ENCODE data around the gene SATB2. TPM values are rescaled to one million over a fixed set of nuclear protein-coding genes. Genes with fewer than 3 reads are reported as not detected.

The SATB2 gene
- total RNA-seq, 4 donors from 2014 or later, result 62.0 to 104 (median 91.1) TPM

DNA sequence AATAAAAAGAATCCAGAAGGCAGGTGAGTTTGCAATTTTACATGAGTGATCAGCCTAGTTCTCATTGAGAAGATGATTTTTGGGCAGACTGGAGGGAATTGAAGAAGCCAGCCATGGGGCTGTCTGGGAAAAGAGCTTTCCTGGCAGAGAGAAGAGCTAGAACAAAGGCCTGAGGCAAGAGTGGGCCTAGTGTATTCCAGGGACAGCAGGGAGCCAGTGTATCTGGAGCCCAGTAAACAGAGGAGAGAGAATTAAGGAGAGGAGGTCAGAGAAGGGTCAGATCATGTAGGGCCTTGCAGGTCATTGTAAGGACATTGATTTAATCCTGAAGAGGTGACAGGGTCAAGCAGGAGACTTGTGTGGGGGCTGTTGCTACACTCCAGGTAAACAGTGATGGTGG, 195.8 kb downstream of the SATB2 start:
- TF ChIP-seq POLR2A (IDR thresholded peaks at IDR 0.05) (no peak), CTCF (IDR thresholded peaks at IDR 0.05) (no peak)
- H3K9me3 ChIP-seq, result peaks cover 0 to 7% (median 2%) of the 10 kb centered on the region in 4 donors
- no peaks in the 10 kb centered on the region for H3K36me3 ChIP-seq
- no peaks in the 10 kb centered on the region for H3K4me1 ChIP-seq
- no peak overlapping the region for H3K27ac ChIP-seq
- no peaks in the 10 kb centered on the region for H3K27me3 ChIP-seq
- DNase-seq, result no peak
- H3K4me3 ChIP-seq, result no peak overlapping the region

- TF ChIP-seq POLR2A (IDR thresholded peaks at IDR 0.05) (no peak), CTCF (IDR thresholded peaks at IDR 0.05) (no peak)
- H3K36me3 ChIP-seq, result no peaks in the 10 kb centered on the region
- no peak overlapping the region for H3K4me3 ChIP-seq
- peaks cover 0 to 7% (median 2%) of the 10 kb centered on the region in 4 donors for H3K9me3 ChIP-seq
- H3K27ac ChIP-seq, result no peak overlapping the region
- H3K4me1 ChIP-seq, result no peaks in the 10 kb centered on the region
- DNase-seq, result no peak
- no peaks in the 10 kb centered on the region for H3K27me3 ChIP-seq
Measured at GRCh38 chr2:199261239-199261638, 196.5 kb downstream of the SATB2 start.

DNA sequence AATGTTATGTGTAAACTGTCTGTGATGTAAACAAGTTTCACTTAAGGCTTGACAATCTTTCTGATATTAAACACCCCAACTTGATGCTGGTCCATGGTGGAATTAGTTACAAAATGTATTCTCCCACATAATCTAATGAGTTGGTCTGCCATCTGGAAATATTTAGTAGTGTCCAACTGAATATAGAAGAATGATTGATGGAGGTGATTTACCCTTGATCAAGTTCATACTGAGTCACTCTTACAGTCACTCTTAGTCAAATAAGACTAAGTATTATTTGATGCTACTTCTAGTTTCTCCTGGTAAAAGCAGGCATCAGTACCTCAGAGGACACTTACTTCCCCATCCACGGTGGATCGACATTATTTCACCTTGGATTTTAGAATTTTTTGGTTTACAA, 198.1 kb downstream of the SATB2 start:
- no peak for TF ChIP-seq POLR2A (IDR thresholded peaks at IDR 0.05)
- no peak for TF ChIP-seq CTCF (IDR thresholded peaks at IDR 0.05)

GRCh38 chr2:199258291-199258690, 199.4 kb downstream of the SATB2 start:
- H3K4me3 ChIP-seq, result no peak overlapping the region

More for the DNA sequence above, 198.1 kb downstream of the SATB2 start:
- H3K27me3 ChIP-seq, result no peaks in the 10 kb centered on the region
- DNase-seq, result no peak
- H3K4me3 ChIP-seq, result no peak overlapping the region
- no peaks in the 10 kb centered on the region for H3K4me1 ChIP-seq
- peaks cover 0 to 7% (median 2%) of the 10 kb centered on the region in 4 donors for H3K9me3 ChIP-seq
- no peak overlapping the region for H3K27ac ChIP-seq
- no peaks in the 10 kb centered on the region for H3K36me3 ChIP-seq

DNA sequence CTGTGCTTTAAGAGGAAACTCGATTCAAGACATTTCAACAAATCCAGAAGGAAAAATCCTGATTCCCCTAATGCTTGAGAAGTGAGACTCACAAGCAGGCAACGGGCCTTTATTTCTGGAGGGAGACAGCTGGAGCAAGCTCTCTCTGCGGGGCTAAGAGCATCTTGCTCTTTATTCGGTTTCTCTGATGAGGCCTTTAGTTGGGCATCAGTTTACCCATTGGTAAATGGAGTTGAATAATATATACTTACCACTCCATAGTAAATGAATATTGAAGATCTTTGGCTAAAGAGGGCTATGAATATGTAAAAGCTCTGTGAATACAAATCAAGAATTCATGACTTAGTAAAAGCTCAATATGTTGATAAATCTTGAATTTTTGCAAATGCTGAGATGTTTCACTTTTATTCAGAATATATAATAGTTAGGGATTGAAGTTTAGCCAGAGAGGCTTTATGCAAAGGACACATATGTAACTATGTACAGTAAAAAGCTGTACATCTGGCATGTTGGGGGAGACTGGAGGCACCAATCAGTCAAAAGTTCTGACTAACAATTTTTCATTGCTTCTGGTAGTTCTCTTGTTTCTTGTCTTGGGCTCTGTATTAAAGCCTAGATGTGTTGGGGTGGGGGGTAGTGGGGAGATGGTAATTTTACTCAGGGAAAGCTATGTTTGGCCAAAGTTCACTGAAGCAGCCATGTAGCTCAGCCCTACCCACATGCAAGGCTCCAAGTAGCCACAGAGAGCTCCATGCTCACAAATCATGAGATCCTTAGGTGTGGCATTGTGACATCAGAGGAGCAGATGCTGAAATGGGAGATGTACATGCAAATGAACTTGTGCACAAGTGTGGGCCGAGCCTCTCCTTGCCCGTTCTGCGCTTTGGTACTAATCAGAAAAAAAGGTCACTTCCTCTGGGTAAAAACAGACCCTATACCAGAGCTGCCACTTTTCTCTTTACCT, 200.2 kb downstream of the SATB2 start:
- no peak for TF ChIP-seq POLR2A (IDR thresholded peaks at IDR 0.05)
- no peak for TF ChIP-seq CTCF (IDR thresholded peaks at IDR 0.05)
- no peak for DNase-seq
- Histone ChIP-seq H3K9me3 (no peaks in the 10 kb centered on the region), H3K4me1 (no peaks in the 10 kb centered on the region), H3K27ac (no peak overlapping the region), H3K27me3 (no peaks in the 10 kb centered on the region), H3K4me3 (no peak overlapping the region), H3K36me3 (no peaks in the 10 kb centered on the region)

More at GRCh38 chr2:199258291-199258690, 199.4 kb downstream of the SATB2 start:
- no peaks in the 10 kb centered on the region for H3K36me3 ChIP-seq
- DNase-seq, result no peak
- H3K27ac ChIP-seq, result no peak overlapping the region
- H3K27me3 ChIP-seq, result no peaks in the 10 kb centered on the region
- peaks cover 0 to 5% (median 2%) of the 10 kb centered on the region in 4 donors for H3K9me3 ChIP-seq
- TF ChIP-seq POLR2A (IDR thresholded peaks at IDR 0.05), result no peak
- peak in 1 of 6 experiments; percentile 19 for TF ChIP-seq CTCF (IDR thresholded peaks at IDR 0.05)
- no peaks in the 10 kb centered on the region for H3K4me1 ChIP-seq
